Brain microvascular endothelial cell (primary cell): ENCODE measurements around the gene CFAP210.

Experiments used
- DNase-seq: peaks from one replicate; pipeline ENCODE4 v3.0.0-alpha.2; 2020
- H3K27ac ChIP-seq: fragments of 250-450 bp; sonication (Bioruptor Pico); 2 replicates; pipeline ENCODE4 v1.5.1; 2020; ENCODE audit warnings: mild to moderate bottlenecking, moderate library complexity
- H3K27me3 ChIP-seq: fragments of 250-450 bp; sonication (Bioruptor Pico); replicated peaks from 2 replicates; pipeline ENCODE4 v1.5.1; 2020; ENCODE audit warnings: mild to moderate bottlenecking
- H3K36me3 ChIP-seq: fragments of 250-450 bp; sonication (Bioruptor Pico); replicated peaks from 2 replicates; pipeline ENCODE4 v1.5.1; 2020; ENCODE audit warnings: mild to moderate bottlenecking
- H3K4me3 ChIP-seq: 2 replicates; pipeline ENCODE4 v1.5.1; 2011; ENCODE audit warnings: low read depth, mild to moderate bottlenecking, control low read depth, low read length, moderate library complexity
- CTCF ChIP-seq: IDR thresholded peaks from 2 replicates; pipeline ENCODE4 v1.5.1; 2011; ENCODE audit warnings: low read depth, mild to moderate bottlenecking, moderate library complexity, low read length, control low read depth, inconsistent platforms; ENCODE audit errors: missing control alignments
- in situ Hi-C: cut with HindIII; loops from 2 replicates; pipeline ENCODE4 v1.10.0; 2017; ENCODE audit warnings: low sequenced_read_pairs, low pct_ligation_motif_present

The CFAP210 gene

GRCh38 chr2:169694113-169694893 lies at the start of gene CFAP210, which contains the start of gene PHOSPHO2:
Gene CFAP210 (minus strand): TSS chr2:169694405. CDS start chr2:169694327, 78 bp downstream.
Gene PHOSPHO2 (plus strand): TSS chr2:169694469. CDS start chr2:169700972, 6,503 bp downstream.
- Histone ChIP-seq H3K36me3 (no peaks in the 10 kb centered on the region), H3K27ac (peak within 1 kb of the TSS; percentile 76), H3K27me3 (no peaks in the 10 kb centered on the region), H3K4me3 (peak within 1 kb of the TSS; percentile 80)
- TF ChIP-seq CTCF, result no peak
- in situ Hi-C loops, result no loop called here
- DNase-seq, result peak; percentile 98

DNA sequence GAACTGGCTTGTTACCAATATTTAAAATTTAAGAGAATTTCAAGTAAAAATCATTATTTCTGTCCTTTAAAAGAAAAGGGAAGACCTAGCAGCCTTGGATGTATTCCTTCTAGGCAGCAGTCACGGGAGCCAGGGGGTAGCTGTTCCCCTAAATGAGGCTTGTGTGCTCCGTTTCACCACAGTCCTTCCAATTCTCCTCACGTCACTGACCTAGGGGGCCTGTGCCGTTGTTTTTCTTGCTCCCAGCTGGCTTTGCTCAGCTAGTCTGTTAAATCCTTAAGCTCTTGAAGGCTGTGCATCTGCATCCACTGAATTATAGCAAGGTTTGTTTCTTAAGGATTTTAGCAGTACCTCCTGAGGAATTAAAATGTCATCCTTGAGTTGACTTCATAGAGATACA lies 49.3 kb upstream of the CFAP210 start:
- no peak for DNase-seq
- Histone ChIP-seq H3K27ac (no peak overlapping the region), H3K27me3 (no peaks in the 10 kb centered on the region), H3K4me3 (no peak overlapping the region), H3K36me3 (no peaks in the 10 kb centered on the region)
- in situ Hi-C loops, result no loop called here
- no peak for TF ChIP-seq CTCF

GRCh38 chr2:169739351-169739750 lies 45.1 kb upstream of the CFAP210 start:
- in situ Hi-C loops, result no loop called here
- no peak for DNase-seq
- TF ChIP-seq CTCF, result no peak
- Histone ChIP-seq H3K27me3 (no peaks in the 10 kb centered on the region), H3K36me3 (no peaks in the 10 kb centered on the region), H3K4me3 (no peak overlapping the region), H3K27ac (no peak overlapping the region)

GRCh38 chr2:169738566-169739229 lies 44.5 kb upstream of the CFAP210 start:
- in situ Hi-C loops, result no loop called here
- no peak overlapping the region for H3K4me3 ChIP-seq
- no peaks in the 10 kb centered on the region for H3K27me3 ChIP-seq
- no peak overlapping the region for H3K27ac ChIP-seq
- H3K36me3 ChIP-seq, result no peaks in the 10 kb centered on the region
- DNase-seq, result no peak
- no peak for TF ChIP-seq CTCF

- Histone ChIP-seq H3K36me3 (no peaks in the 10 kb centered on the region), H3K27ac (no peak overlapping the region), H3K27me3 (no peaks in the 10 kb centered on the region), H3K4me3 (no peak overlapping the region)
- DNase-seq, result peak; percentile 24
- TF ChIP-seq CTCF, result no peak
- in situ Hi-C loops, result no loop called here
Measured at GRCh38 chr2:169736902-169737301, 42.7 kb upstream of the CFAP210 start.
